Fibroblast of mammary gland (primary cell): ENCODE data around the gene SLC5A2.
"Not testable (repeated sequence)": the region's sequence is repeated elsewhere in the genome, so short reads cannot be mapped to it uniquely, and the experiment has no call there.

Experiments
- DNase-seq: peaks from one replicate; pipeline ENCODE4 v3.0.0-alpha.2; 2010; ENCODE audit warnings: low read depth
- H3K4me3 ChIP-seq: 2 replicates; pipeline ENCODE4 v1.5.1; 2011; ENCODE audit warnings: low read depth, mild to moderate bottlenecking, low read length, moderate library complexity; ENCODE audit not compliant: control insufficient read depth
- CTCF ChIP-seq: conservative IDR thresholded peaks from 2 replicates; pipeline ENCODE4 v1.5.1; 2011; ENCODE audit warnings: low read depth, low read length, inconsistent platforms; ENCODE audit not compliant: control insufficient read depth, insufficient read depth

Gene SLC5A2

GRCh38 chr16:31483081-31483480 is at the start of gene SLC5A2:
SLC5A2 (plus strand) TSS chr16:31483123; CDS start chr16:31483137, 14 bp downstream.
- no peak for DNase-seq
- TF ChIP-seq CTCF = no peak
- no peak within 1 kb of the TSS for H3K4me3 ChIP-seq

GRCh38 chr16:31435341-31436220 is 47.3 kb upstream of the SLC5A2 start:
- TF ChIP-seq CTCF = no peak
- H3K4me3 ChIP-seq = no peak overlapping the region
- no peak for DNase-seq

- H3K4me3 ChIP-seq = no peak overlapping the region
- no peak for TF ChIP-seq CTCF
- DNase-seq = no peak
These were observed 46.5 kb upstream of the SLC5A2 start for GRCh38 chr16:31436221-31437045.

- no peak overlapping the region for H3K4me3 ChIP-seq
- DNase-seq = no peak
- no peak for TF ChIP-seq CTCF
These were observed 44.5 kb upstream of the SLC5A2 start for GRCh38 chr16:31438414-31438813.

GRCh38 chr16:31439023-31439422 is 43.9 kb upstream of the SLC5A2 start:
- not testable (repeated sequence) for DNase-seq, H3K4me3 ChIP-seq

- H3K4me3 ChIP-seq = no peak overlapping the region
- no peak for DNase-seq
- no peak for TF ChIP-seq CTCF
These were observed 43.4 kb upstream of the SLC5A2 start for GRCh38 chr16:31439519-31439918.
